HG03103 (cell line): ENCODE results near the gene STAC3.
A peak's percentile ranks its signal among the peaks of the same experiment; 100 is the strongest.

Experiments used
- ATAC-seq: cut with Tn5 transposase; IDR thresholded peaks from one replicate; pipeline ENCODE4 v1.9.1; 2021; ENCODE audit warnings: low read depth; ENCODE audit not compliant: unreplicated experiment

STAC3 gene

GRCh38 chr12:57236925-57237595, 13.9 kb downstream of the STAC3 start:
- no peak for ATAC-seq

GRCh38 chr12:57236201-57236924, 14.6 kb downstream of the STAC3 start:
- ATAC-seq, result no peak

GRCh38 chr12:57235728-57236131, 15.3 kb downstream of the STAC3 start:
- no peak for ATAC-seq

- no peak for ATAC-seq
These were observed 15.8 kb downstream of the STAC3 start for GRCh38 chr12:57235017-57235727.

- ATAC-seq, result no peak
These were observed 16.4 kb downstream of the STAC3 start for GRCh38 chr12:57234571-57235016.

- no peak for ATAC-seq
These were observed 16.8 kb downstream of the STAC3 start for GRCh38 chr12:57234233-57234570.

- ATAC-seq, result no peak
These were observed 17.4 kb downstream of the STAC3 start for GRCh38 chr12:57233357-57234232.

GRCh38 chr12:57232156-57232756, 18.7 kb downstream of the STAC3 start:
- ATAC-seq, result no peak

- no peak for ATAC-seq
These were observed 19.5 kb downstream of the STAC3 start for GRCh38 chr12:57231276-57232021.

- no peak for ATAC-seq
These were observed 20.4 kb downstream of the STAC3 start for GRCh38 chr12:57230381-57231155.

GRCh38 chr12:57229634-57230380, 21.2 kb downstream of the STAC3 start, which contains the start of gene SHMT2:
Gene SHMT2 (plus strand): TSS chr12:57229711. CDS start chr12:57229779, 68 bp downstream.
- peak; percentile 35 for ATAC-seq

- ATAC-seq, result no peak
These were observed 21.8 kb downstream of the STAC3 start for GRCh38 chr12:57229046-57229633.

- no peak for ATAC-seq
These were observed 23.5 kb downstream of the STAC3 start for GRCh38 chr12:57227315-57228115.

GRCh38 chr12:57226588-57227314, 24.2 kb downstream of the STAC3 start:
- ATAC-seq, result no peak

- no peak for ATAC-seq
These were observed 25.2 kb downstream of the STAC3 start for GRCh38 chr12:57225680-57226210.
